Left kidney (tissue), 8 donors: Measurements from ENCODE around the gene SLC39A12. TPM values are rescaled to one million over a fixed set of nuclear protein-coding genes. Genes with fewer than 3 reads are reported as not detected.
"Not testable (repeated sequence)": the region's sequence is repeated elsewhere in the genome, so short reads cannot be mapped to it uniquely, and the experiment has no call there.

ENCODE experiments used
- DNase-seq: peaks from one replicate; pipeline ENCODE4 v3.0.0-alpha.2; 2013
- long read RNA-seq, 8 donors: transcript quantifications; one replicate each; lab custom pipeline, GENCODE V29; 2026
- polyA plus RNA-seq: library from polyadenylated mRNA; unstranded; fragments of 120-200 nt; gene quantifications from one replicate; pipeline ENCODE4 v1.2.1, GENCODE V29; 2013; ENCODE audit not compliant: insufficient read length

The SLC39A12 gene
- polyA plus RNA-seq: not detected
- long read RNA-seq, donor 1: 0 reads
- long read RNA-seq, donor 2: 0 reads
- long read RNA-seq, donor 3: 0 reads
- long read RNA-seq, donor 4: 0 reads
- long read RNA-seq, donor 5: 0 reads
- long read RNA-seq, donor 6: 0 reads
- long read RNA-seq, donor 7: 0 reads
- long read RNA-seq, donor 8: 0 reads

GRCh38 chr10:17951868-17952371 lies at the start of gene SLC39A12:
TSS of gene SLC39A12 (plus strand) at chr10:17951918. CDS start at chr10:17953277, 1,359 bp downstream.
- no peak for DNase-seq

GRCh38 chr10:17904564-17904963 lies 47.2 kb upstream of the SLC39A12 start:
- DNase-seq: no peak

- DNase-seq: no peak
Observed at GRCh38 chr10:17905491-17905890, 46.2 kb upstream of the SLC39A12 start.

- DNase-seq: no peak
Observed at GRCh38 chr10:17906002-17906401, 45.7 kb upstream of the SLC39A12 start.

GRCh38 chr10:17907641-17908040 lies 44.1 kb upstream of the SLC39A12 start:
- DNase-seq: no peak

DNA sequence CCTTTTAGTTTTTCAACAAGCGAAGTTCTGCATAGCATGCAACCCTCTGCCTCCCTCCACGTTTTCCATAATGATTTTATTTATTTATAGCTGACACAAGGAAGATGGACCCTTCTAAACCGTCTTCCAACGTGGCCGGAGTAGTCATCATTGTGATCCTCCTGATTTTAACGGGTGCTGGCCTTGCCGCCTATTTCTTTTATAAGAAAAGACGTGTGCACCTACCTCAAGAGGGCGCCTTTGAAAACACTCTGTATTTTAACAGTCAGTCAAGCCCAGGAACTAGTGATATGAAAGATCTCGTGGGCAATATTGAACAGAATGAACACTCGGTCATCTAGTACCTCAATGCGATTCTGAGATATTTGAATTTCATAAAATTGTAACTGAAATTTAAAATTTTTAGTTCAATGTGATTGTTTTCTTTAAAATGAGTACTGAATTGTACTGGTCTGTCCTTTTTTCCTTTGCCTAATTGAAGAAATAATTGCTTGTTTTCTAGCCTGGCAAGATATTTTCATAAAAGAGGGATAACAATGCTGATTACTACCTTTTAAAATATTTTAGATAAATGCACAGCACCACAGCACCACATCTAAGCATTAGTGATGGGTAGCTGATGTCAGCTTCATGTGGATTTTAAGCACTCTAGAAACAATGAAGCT lies 41.5 kb upstream of the SLC39A12 start:
- DNase-seq: peak; percentile 29

DNA sequence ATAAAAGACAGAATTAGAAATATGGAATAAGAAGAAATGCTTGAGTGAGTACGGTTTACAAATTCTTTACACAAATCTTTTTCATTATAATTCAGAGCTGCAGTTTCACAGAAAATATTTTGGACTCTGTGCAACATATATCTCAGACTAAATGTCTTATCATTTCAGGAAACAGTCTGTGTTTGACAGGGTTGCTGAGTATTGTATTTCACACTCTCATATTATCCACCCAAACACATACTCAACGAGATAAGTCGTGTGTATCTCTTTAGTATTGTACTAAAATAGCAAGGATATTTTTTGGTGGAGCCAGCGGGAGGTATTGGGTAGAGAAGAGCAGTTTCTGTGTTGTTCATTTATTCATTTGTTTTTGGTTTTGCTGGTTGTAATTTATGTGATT lies 39.0 kb upstream of the SLC39A12 start:
- DNase-seq: no peak

GRCh38 chr10:17913604-17914003 lies 38.1 kb upstream of the SLC39A12 start:
- no peak for DNase-seq

DNA sequence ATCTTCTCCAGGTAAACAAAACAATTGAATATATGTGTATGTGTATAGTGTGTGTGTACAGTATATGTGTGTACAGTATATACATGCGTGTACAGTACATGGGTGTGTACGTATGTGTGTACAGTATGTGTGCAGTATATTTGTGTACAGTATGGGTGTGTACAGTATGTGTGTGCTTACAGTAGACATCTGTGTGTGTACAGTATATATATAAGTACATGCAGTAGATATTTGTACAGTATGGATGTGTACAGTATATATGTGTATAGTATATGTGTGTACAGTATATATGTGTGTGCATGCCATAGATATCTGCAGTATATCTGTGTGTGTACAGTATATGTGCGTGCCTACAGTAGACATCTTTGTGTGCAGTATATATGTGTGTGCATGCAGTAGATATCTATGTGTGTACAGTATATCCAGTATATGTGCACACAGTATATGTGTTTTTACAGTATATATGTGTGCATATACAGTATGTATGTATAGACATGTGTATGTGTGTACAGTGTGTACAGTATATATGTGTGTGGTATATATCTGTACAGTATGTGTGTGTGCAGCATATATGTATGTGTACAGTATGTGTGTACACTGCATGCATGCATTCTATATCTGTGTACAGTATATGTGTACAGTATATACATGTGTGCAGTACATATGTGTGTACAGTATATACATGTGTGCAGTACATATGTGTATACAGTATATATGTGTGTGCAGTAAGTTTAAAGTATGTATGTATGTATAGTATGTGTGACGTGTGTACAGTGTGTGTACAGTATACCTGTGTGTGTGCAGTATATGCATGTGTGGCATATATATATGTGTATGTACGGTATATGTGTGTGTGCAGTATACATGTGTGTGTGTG lies 37.3 kb upstream of the SLC39A12 start:
- no peak for DNase-seq

DNA sequence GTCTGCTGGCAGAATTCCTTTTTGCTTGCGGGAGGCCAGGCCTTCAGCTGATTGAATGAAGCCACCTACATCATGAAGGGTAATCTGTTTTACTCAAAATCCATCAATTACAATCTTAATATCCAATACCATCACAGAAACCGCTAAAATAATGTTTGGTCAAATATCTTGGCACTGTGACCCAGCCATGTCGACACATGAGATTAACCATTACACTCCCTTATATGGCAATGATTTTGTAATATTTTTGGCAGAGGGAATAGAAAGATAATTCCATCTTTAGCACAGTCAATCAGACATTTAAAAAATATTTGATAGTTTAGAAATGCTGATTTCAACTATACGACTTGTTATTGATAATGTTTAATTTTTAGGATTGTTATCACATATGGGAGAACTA lies 36.5 kb upstream of the SLC39A12 start:
- DNase-seq: no peak

DNA sequence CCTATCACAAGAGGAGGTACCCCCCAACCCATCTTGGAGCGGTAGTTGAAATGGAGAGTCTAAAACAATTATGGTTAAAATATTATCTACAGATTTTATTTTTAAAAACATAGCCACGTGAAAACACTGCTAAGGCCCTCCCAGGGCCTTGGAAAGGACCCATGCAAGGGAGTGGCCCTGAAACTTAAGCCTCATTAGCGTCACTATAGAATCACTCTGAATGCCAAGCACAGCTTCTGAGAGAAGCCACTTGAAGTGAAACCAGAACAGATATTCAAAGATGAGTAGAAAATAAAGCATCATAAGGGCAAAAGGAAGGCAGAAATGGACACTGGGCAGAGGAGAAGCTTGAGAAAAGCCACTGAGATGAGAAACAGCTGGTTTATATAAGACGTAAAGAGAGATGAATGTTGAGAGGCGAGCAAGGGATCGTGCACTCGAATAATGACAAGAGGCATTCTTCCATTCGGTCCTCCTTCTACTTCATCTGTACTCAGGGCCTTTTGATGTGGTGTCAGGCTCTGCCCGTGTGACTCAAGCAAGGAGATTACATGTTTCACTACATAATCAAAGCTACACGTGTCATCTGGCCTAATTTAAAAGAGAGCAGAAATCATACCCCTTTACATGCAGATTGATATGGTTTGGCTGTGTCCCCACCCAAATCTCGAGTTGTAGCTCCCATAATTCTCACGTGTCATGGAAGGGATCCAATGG lies 33.4 kb upstream of the SLC39A12 start:
- DNase-seq: no peak

DNA sequence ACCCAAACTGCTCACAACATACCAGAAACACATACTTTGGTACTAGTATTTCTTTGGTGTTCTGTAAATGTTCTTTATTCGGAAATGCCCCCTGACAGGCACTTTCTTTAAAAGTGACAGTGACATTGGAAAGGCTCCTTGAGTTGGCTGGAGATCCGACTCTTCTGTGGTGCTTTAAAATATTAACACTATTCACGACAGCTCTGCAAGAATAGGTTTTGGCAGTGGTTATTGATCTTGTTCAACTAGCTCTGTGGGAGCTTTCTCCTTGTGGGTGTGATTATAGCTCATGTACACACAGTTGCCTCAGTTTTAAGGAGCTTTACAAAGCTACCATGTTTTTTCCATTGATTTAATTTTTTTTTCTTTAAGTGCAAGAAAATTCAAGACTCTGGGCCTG lies 30.3 kb upstream of the SLC39A12 start:
- DNase-seq: no peak

- no peak for DNase-seq
Observed at GRCh38 chr10:17923728-17924127, 28.0 kb upstream of the SLC39A12 start.

DNA sequence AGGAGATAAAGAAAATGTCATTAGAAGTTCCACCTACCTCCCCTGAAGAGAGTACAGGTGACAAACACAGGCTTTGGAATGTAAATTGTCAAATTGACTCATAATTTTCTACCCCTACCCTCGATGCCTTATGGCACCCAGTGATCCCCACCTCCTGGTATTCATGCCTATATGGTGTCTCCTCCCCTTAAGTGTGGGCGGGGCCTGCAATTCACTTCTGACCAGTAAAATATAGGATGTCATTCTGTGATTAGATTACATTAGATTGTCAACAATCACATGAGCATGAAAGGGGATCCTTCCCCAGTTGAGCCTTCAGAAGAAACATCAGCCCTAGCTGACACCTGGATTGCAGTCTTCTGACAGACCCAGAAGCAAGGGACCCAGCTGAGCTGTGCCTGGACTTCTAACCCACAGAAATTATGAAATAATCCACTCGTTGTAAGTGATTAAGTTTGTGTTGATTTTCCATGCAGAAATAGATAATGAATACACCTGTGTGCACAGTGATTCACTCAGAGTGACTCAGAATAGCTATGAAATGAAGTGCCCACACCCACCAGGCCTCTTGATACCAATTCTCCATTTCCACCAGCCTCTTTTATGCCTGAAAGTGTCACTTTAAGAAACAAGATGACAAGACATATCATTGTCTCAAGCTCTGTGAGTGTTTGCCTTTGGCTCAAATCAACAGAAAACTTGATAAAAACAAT lies 8.5 kb upstream of the SLC39A12 start:
- DNase-seq: no peak

DNA sequence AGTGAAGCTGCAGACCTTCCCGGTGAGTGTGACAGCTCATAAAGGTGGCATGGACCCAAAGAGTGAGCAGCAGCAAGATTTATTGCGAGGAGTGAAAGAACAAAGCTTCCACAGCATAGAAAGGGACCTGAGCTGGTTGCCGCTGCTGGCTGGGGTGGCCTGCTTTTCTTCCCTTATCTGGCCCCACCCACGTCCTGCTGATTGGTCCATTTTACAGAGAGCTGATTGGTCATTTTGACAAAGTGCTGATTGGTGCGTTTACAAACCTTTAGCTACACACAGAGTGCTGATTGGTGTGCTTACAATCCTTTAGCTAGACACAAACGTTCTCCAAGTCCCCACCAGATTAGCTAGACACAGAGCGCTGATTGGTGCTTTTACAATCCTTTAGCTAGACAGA lies 1.4 kb upstream of the SLC39A12 start:
- DNase-seq: not testable (repeated sequence)

DNA sequence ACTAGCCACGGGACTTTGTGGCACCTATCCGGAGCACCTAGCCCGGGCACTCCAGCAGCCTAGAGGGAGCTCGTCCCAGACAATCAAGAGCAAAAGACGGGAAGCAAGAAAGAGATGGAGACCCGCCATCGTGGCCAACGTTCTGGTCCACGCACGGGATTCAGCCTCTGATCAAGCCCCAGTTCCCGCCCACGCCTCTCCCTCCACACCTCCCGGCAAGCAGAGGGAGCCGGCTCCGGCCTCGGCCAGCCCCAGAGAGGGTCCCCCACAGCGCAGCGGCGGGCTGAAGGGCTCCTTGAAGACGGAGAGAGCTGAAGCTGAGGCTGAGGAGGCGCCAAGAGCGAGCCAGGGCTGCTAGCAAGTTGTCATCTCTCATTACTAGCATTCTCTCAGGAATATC lies 992 bp upstream of the SLC39A12 start:
- DNase-seq: no peak

DNA sequence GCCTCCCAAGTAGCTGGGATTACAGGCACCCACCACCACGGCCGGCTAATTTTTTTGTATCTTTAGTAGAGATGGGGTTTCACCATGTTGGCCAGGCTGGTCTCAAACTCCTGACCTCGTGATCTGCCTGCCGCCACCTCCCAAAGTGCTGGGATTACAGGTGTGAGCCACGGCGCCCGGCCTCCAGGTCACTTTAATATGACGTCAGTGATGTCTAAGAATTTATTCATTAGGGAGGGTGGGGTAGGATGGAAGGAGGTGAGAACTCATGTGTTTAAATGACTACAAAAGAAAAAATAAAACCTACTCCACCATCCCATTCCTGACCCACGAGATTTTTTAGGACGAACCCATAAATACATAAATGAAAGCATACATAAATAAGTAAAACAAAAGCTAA lies 2.7 kb downstream of the SLC39A12 start:
- DNase-seq: not testable (repeated sequence)

- no peak for DNase-seq
Observed at GRCh38 chr10:17954861-17955260, 3.1 kb downstream of the SLC39A12 start.

DNA sequence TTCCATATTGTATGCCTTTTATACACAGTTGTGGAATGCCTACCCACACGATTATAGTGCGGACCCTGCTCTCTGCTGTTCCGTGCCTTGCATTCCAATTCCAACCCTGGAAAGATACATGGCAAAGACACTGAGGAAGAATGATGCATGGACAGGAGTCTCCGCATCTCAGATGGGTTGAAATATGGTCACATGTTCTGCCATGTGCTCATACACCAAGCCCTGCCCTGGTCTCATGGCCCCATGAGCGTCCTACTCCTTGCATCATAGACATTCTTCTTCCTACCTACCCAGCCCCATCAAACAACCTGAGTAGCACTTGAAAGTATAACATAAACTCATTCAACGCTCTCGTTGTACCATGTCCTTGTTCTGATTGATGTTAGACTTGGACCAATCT lies 6.3 kb downstream of the SLC39A12 start:
- DNase-seq: no peak

GRCh38 chr10:17959870-17960269 lies 8.2 kb downstream of the SLC39A12 start:
- no peak for DNase-seq

GRCh38 chr10:17961551-17962422 lies 10.1 kb downstream of the SLC39A12 start:
- DNase-seq: no peak
